ENCODE results near the gene KIF6. TPM values are rescaled to one million over a fixed set of nuclear protein-coding genes. Genes with fewer than 3 reads are reported as not detected.

Gene KIF6
- total RNA-seq, 1 donor from 2014 or later, result not detected

- FAIRE-seq (no peak), DNase-seq (ENCODE audit: low read depth) (no peak)
- no peak for TF ChIP-seq CTCF (IDR thresholded peaks at IDR 0.05; ENCODE audit: insufficient read depth, low read length, severe bottlenecking)
Measured at GRCh38 chr6:39415482-39415881, 309.7 kb downstream of the KIF6 start.

GRCh38 chr6:39411465-39411864, 313.7 kb downstream of the KIF6 start:
- TF ChIP-seq CTCF (IDR thresholded peaks at IDR 0.05; ENCODE audit: insufficient read depth, low read length, severe bottlenecking), result no peak
- peak; percentile 48 for DNase-seq (ENCODE audit: low read depth)
- FAIRE-seq, result peak; percentile 52
- no peak overlapping the region for H3K4me3 ChIP-seq (ENCODE audit: low read depth, low read length)
- no peaks in the 10 kb centered on the region for H3K27me3 ChIP-seq (ENCODE audit: control insufficient read depth, insufficient read depth, low read length)
- H3K36me3 ChIP-seq (ENCODE audit: control insufficient read depth, insufficient read depth, low read length), result no peaks in the 10 kb centered on the region

More at GRCh38 chr6:39415482-39415881, 309.7 kb downstream of the KIF6 start:
- Histone ChIP-seq H3K36me3 (ENCODE audit: control insufficient read depth, insufficient read depth, low read length) (no peaks in the 10 kb centered on the region), H3K4me3 (ENCODE audit: low read depth, low read length) (no peak overlapping the region), H3K27me3 (ENCODE audit: control insufficient read depth, insufficient read depth, low read length) (no peaks in the 10 kb centered on the region)

- no peak for TF ChIP-seq CTCF (IDR thresholded peaks at IDR 0.05; ENCODE audit: insufficient read depth, low read length, severe bottlenecking)
- DNase-seq (ENCODE audit: low read depth), result no peak
- Histone ChIP-seq H3K4me3 (ENCODE audit: low read depth, low read length) (no peak overlapping the region), H3K36me3 (ENCODE audit: control insufficient read depth, insufficient read depth, low read length) (no peaks in the 10 kb centered on the region), H3K27me3 (ENCODE audit: control insufficient read depth, insufficient read depth, low read length) (no peaks in the 10 kb centered on the region)
- no peak for FAIRE-seq
Measured at GRCh38 chr6:39411001-39411400, 314.2 kb downstream of the KIF6 start.

- DNase-seq (ENCODE audit: low read depth), result no peak
- FAIRE-seq, result no peak
- H3K27me3 ChIP-seq (ENCODE audit: control insufficient read depth, insufficient read depth, low read length), result no peaks in the 10 kb centered on the region
- no peaks in the 10 kb centered on the region for H3K36me3 ChIP-seq (ENCODE audit: control insufficient read depth, insufficient read depth, low read length)
- no peak for TF ChIP-seq CTCF (IDR thresholded peaks at IDR 0.05; ENCODE audit: insufficient read depth, low read length, severe bottlenecking)
- H3K4me3 ChIP-seq (ENCODE audit: low read depth, low read length), result no peak overlapping the region
Measured at GRCh38 chr6:39409889-39410288, 315.3 kb downstream of the KIF6 start.

- H3K4me3 ChIP-seq (ENCODE audit: low read depth, low read length), result no peak overlapping the region
- no peak for DNase-seq (ENCODE audit: low read depth)
- TF ChIP-seq CTCF (IDR thresholded peaks at IDR 0.05; ENCODE audit: insufficient read depth, low read length, severe bottlenecking), result no peak
- no peak for FAIRE-seq
- no peaks in the 10 kb centered on the region for H3K27me3 ChIP-seq (ENCODE audit: control insufficient read depth, insufficient read depth, low read length)
- H3K36me3 ChIP-seq (ENCODE audit: control insufficient read depth, insufficient read depth, low read length), result no peaks in the 10 kb centered on the region
Measured at GRCh38 chr6:39407446-39407993, 317.7 kb downstream of the KIF6 start.

- H3K4me3 ChIP-seq (ENCODE audit: low read depth, low read length), result no peak overlapping the region
- no peaks in the 10 kb centered on the region for H3K36me3 ChIP-seq (ENCODE audit: control insufficient read depth, insufficient read depth, low read length)
- FAIRE-seq, result no peak
- no peak for DNase-seq (ENCODE audit: low read depth)
- H3K27me3 ChIP-seq (ENCODE audit: control insufficient read depth, insufficient read depth, low read length), result no peaks in the 10 kb centered on the region
- no peak for TF ChIP-seq CTCF (IDR thresholded peaks at IDR 0.05; ENCODE audit: insufficient read depth, low read length, severe bottlenecking)
Measured at GRCh38 chr6:39404312-39404711, 320.9 kb downstream of the KIF6 start.

Measured in bronchial epithelial cell (primary cell).